Peyer's patch (tissue), 4 donors: ENCODE measurements around the gene ITM2C. TPM values are rescaled to one million over a fixed set of nuclear protein-coding genes. Genes with fewer than 3 reads are reported as not detected.

Experiments used
- DNase-seq, 3 donors: peaks; one replicate each; pipeline ENCODE4 v3.0.0-alpha.2; 2017 to 2019
- H3K27ac ChIP-seq, 4 donors: fragments of 200-600 bp; sonication (generic); one replicate each; pipeline ENCODE4 v1.5.1; 2016 to 2019
- H3K27me3 ChIP-seq, 2 donors: fragments of 200-600 bp; sonication (generic); one replicate each; pipeline ENCODE4 v1.5.1; 2019
- H3K36me3 ChIP-seq, 3 donors: fragments of 200-600 bp; sonication (generic); one replicate each; pipeline ENCODE4 v1.5.1; 2016 to 2019
- H3K4me1 ChIP-seq, 4 donors: fragments of 200-600 bp; sonication (generic); one replicate each; pipeline ENCODE4 v1.5.1; 2016 to 2019
- H3K4me3 ChIP-seq, 4 donors: fragments of 200-600 bp; sonication (generic); 1 replicate in 3 of 4; 2 replicates in 1 of 4; pipeline ENCODE4 v1.5.1; 2016 to 2019; ENCODE audit warnings: mild to moderate bottlenecking in 1 of 4
- H3K9me3 ChIP-seq, 4 donors: fragments of 200-600 bp; sonication (generic); one replicate each; pipeline ENCODE4 v1.5.1; 2016 to 2019; ENCODE audit warnings: mild to moderate bottlenecking in 1 of 4
- POLR2A ChIP-seq, 2 donors: fragments of 450-650 bp; IDR thresholded peaks; one replicate each; pipeline ENCODE4 v1.5.1; 2017; ENCODE audit warnings: antibody characterized with exemption in 2 of 2, mild to moderate bottlenecking in 2 of 2, moderate library complexity in 2 of 2
- total RNA-seq, 4 donors: library from RNA; depleted of rRNA; stranded (reverse); fragments of >200 nt; gene quantifications; one replicate each; pipeline ENCODE4 v1.1.0, GENCODE V29; 2016
- TF ChIP-seq, protein P1 (sequence below), 6 experiments: fragments of 450-650 bp in 4 of 6; fragments of 200-600 bp in 2 of 6; sonication (generic) in 1 of 6; IDR thresholded peaks; one replicate each; pipeline ENCODE4 v1.5.1; 2017 to 2019; ENCODE audit warnings: antibody characterized with exemption in 6 of 6, mild to moderate bottlenecking in 3 of 6, moderate library complexity in 1 of 6

ITM2C gene
- total RNA-seq, 4 donors from 2014 or later, result 69.3 to 710 (median 610) TPM

DNA sequence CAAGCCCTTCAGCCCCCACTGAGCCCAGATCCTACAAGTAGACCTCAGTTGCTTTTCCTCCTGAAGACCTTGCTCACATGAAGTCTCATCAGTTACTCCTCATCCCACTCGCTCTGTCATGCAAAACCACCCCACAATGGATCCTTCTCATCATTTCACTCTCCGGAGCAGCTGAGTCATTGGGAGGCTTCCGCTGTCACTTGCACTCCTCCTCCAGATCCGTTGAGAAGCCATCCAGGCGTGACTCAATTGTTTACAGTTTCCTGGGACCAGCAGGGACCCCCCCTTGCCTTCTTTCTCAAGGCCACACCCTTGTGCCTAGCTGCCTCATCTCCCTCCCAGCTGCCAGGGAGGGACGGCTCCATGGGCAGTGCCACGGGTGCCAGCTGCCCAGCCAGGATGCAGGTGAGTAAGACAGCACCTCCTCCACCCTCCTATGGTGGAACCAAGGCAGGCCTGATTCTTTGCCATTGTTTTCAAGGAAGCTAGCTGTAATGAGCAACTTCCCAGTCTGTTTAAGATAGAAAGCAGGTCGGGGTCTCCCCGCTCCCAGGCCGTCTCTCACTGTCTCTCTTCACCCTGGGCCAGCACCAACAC is 44.0 kb downstream of the ITM2C start:
- H3K27me3 ChIP-seq, result no peaks in the 10 kb centered on the region
- no peaks in the 10 kb centered on the region for H3K36me3 ChIP-seq
- no peak for TF ChIP-seq POLR2A (IDR thresholded peaks at IDR 0.05)
- TF ChIP-seq, protein P1, sequence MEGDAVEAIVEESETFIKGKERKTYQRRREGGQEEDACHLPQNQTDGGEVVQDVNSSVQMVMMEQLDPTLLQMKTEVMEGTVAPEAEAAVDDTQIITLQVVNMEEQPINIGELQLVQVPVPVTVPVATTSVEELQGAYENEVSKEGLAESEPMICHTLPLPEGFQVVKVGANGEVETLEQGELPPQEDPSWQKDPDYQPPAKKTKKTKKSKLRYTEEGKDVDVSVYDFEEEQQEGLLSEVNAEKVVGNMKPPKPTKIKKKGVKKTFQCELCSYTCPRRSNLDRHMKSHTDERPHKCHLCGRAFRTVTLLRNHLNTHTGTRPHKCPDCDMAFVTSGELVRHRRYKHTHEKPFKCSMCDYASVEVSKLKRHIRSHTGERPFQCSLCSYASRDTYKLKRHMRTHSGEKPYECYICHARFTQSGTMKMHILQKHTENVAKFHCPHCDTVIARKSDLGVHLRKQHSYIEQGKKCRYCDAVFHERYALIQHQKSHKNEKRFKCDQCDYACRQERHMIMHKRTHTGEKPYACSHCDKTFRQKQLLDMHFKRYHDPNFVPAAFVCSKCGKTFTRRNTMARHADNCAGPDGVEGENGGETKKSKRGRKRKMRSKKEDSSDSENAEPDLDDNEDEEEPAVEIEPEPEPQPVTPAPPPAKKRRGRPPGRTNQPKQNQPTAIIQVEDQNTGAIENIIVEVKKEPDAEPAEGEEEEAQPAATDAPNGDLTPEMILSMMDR (IDR thresholded peaks at IDR 0.05), result no peak
- H3K4me3 ChIP-seq, result no peak overlapping the region
- no peaks in the 10 kb centered on the region for H3K9me3 ChIP-seq
- peak overlapping the region in 2 of 4 donors; percentile 22 to 63 for H3K27ac ChIP-seq
- H3K4me1 ChIP-seq, result no peaks in the 10 kb centered on the region
- peak in 1 of 3 donors; percentile 69 for DNase-seq

DNA sequence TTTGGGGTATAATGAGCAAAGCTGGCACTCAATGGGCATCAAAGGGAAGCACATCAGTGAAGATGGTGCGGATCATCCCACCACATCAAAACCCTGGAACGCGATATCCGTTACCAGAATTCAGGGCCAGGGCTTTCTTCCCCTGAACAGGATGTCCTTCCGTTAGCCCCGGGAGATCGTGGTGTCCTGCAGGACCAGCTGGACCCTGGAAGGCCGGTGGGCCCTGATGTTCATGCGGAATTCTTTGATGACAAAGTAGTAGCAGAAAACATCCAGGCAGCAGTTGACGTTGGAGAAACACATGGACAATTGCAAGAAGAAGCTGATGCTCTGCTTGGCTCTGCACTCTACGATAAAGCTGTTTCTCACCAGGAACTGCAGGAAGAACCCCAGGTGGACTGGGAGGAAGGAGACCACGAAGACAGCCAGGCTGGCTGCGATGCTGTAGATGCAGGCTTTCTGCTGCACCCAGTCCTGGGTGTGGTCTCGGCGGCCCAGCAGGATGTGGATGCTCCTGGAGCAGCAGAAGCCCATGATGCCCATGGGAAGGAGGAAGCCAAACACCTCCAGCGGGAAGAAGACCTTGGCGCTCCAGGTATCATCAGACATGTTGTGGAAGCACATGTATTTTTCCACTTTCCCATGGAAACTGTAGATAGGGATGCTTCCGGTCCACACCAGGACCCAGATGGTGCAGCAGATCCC is 45.3 kb downstream of the ITM2C start:
- Histone ChIP-seq H3K4me1 (no peaks in the 10 kb centered on the region), H3K9me3 (no peaks in the 10 kb centered on the region), H3K27me3 (no peaks in the 10 kb centered on the region), H3K36me3 (no peaks in the 10 kb centered on the region), H3K4me3 (no peak overlapping the region), H3K27ac (no peak overlapping the region)
- no peak for TF ChIP-seq POLR2A (IDR thresholded peaks at IDR 0.05)
- TF ChIP-seq, protein P1 (IDR thresholded peaks at IDR 0.05), result no peak
- peak in 1 of 3 donors; percentile 39 for DNase-seq

DNA sequence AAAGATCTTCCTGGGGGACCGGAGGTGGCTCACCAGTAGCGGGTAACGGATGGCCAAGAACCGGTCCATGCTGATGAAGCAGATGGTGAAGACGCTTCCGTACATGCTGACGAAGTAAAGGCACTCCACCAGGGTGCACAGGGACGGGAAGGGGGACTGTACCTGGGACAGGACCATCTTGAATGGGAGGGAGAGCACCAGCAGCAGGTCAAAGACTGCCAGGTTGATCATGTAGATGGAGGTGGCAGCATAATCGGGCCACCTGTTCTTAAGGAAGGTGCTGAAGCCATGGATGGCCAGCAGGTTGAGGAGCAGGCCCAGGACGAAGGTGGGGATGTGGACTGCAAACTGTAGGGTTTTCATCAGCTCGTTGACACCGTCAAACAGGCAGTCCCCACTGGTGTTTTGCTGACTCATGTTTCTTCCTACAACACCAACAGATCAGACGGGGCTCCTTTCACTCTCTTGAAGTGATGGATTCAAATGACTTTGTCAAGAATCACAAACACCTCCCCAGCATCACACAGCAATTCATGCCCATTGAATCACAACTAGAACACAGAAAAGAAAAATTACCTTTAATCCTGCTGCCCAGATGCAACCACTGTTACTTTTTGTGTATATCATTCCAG is 45.9 kb downstream of the ITM2C start:
- H3K4me1 ChIP-seq, result no peaks in the 10 kb centered on the region
- no peak for TF ChIP-seq POLR2A (IDR thresholded peaks at IDR 0.05)
- TF ChIP-seq, protein P1 (IDR thresholded peaks at IDR 0.05), result no peak
- DNase-seq, result peak in 1 of 3 donors; percentile 39
- H3K9me3 ChIP-seq, result no peaks in the 10 kb centered on the region
- H3K4me3 ChIP-seq, result no peak overlapping the region
- no peaks in the 10 kb centered on the region for H3K27me3 ChIP-seq
- no peak overlapping the region for H3K27ac ChIP-seq
- H3K36me3 ChIP-seq, result no peaks in the 10 kb centered on the region

- H3K36me3 ChIP-seq, result no peaks in the 10 kb centered on the region
- H3K4me1 ChIP-seq, result no peaks in the 10 kb centered on the region
- no peaks in the 10 kb centered on the region for H3K9me3 ChIP-seq
- H3K27me3 ChIP-seq, result no peaks in the 10 kb centered on the region
- no peak for TF ChIP-seq POLR2A (IDR thresholded peaks at IDR 0.05)
- TF ChIP-seq, protein P1 (IDR thresholded peaks at IDR 0.05), result no peak
- peak in 1 of 3 donors; percentile 32 for DNase-seq
- no peak overlapping the region for H3K27ac ChIP-seq
- no peak overlapping the region for H3K4me3 ChIP-seq
Measured at GRCh38 chr2:230912046-230912445, 47.3 kb downstream of the ITM2C start.

DNA sequence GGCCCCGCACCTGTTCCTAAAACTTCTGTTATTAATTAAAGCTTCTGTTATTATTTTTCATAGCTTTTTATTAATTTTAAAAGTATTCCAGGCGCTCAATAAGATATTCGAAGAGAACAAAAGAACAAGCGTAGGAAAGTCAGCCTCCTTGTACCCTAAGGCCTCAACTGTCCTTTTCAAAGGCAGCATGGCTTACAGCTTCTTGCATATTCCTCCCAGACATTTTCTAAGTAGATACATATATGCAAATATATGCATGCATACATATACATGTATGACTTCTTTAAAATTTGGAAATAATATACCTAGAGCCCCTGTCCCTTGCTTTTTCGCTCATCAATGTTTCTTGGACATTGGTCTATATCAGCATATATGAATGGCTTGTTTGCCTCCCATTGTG is 48.0 kb downstream of the ITM2C start:
- DNase-seq, result no peak
- H3K4me1 ChIP-seq, result no peaks in the 10 kb centered on the region
- H3K4me3 ChIP-seq, result no peak overlapping the region
- no peaks in the 10 kb centered on the region for H3K9me3 ChIP-seq
- TF ChIP-seq, protein P1 (IDR thresholded peaks at IDR 0.05), result no peak
- no peak for TF ChIP-seq POLR2A (IDR thresholded peaks at IDR 0.05)
- no peaks in the 10 kb centered on the region for H3K36me3 ChIP-seq
- no peak overlapping the region for H3K27ac ChIP-seq
- H3K27me3 ChIP-seq, result no peaks in the 10 kb centered on the region
